ENCODE measurements around the gene FYTTD1.

FYTTD1 gene

GRCh38 chr3:197750858-197751737 lies 1.4 kb downstream of the FYTTD1 start:
- Histone ChIP-seq H3K27ac (ENCODE audit: low read depth, low read length) (peak overlapping the region; percentile 78), H3K27me3 (ENCODE audit: insufficient read depth, low read length) (no peaks in the 10 kb centered on the region), H3K4me3 (ENCODE audit: low read depth, low read length) (peak overlapping the region; percentile 86), H2AFZ (ENCODE audit: low read length, unreplicated experiment) (peak overlapping the region; percentile 53), H3K36me3 (ENCODE audit: insufficient read depth, low read length) (no peaks in the 10 kb centered on the region), H3K4me1 (ENCODE audit: control insufficient read depth, insufficient read depth, low read length, unreplicated experiment) (peaks cover 25% of the 10 kb centered on the region), H3K79me2 (ENCODE audit: control insufficient read depth, insufficient read depth, low read length, unreplicated experiment) (peaks cover 52% of the 10 kb centered on the region)

- Histone ChIP-seq H3K79me2 (ENCODE audit: control insufficient read depth, insufficient read depth, low read length, unreplicated experiment) (peaks cover 62% of the 10 kb centered on the region), H3K4me3 (ENCODE audit: low read depth, low read length) (peak overlapping the region; percentile 86)
These were observed 2.4 kb downstream of the FYTTD1 start for GRCh38 chr3:197752107-197752506.

GRCh38 chr3:197753263-197753662 lies 3.6 kb downstream of the FYTTD1 start:
- Histone ChIP-seq H3K27me3 (ENCODE audit: insufficient read depth, low read length) (no peaks in the 10 kb centered on the region), H3K27ac (ENCODE audit: low read depth, low read length) (no peak overlapping the region), H3K4me3 (ENCODE audit: low read depth, low read length) (0 out of 2 replicates have a peak overlapping the region, but pooled peaks have one; percentile 8), H3K36me3 (ENCODE audit: insufficient read depth, low read length) (peaks cover 16% of the 10 kb centered on the region), H2AFZ (ENCODE audit: low read length, unreplicated experiment) (no peak overlapping the region), H3K4me1 (ENCODE audit: control insufficient read depth, insufficient read depth, low read length, unreplicated experiment) (peaks cover 26% of the 10 kb centered on the region), H3K79me2 (ENCODE audit: control insufficient read depth, insufficient read depth, low read length, unreplicated experiment) (peaks cover 68% of the 10 kb centered on the region)

More at GRCh38 chr3:197752107-197752506, 2.4 kb downstream of the FYTTD1 start:
- Histone ChIP-seq H2AFZ (ENCODE audit: low read length, unreplicated experiment) (no peak overlapping the region), H3K27ac (ENCODE audit: low read depth, low read length) (no peak overlapping the region), H3K4me1 (ENCODE audit: control insufficient read depth, insufficient read depth, low read length, unreplicated experiment) (peaks cover 26% of the 10 kb centered on the region), H3K27me3 (ENCODE audit: insufficient read depth, low read length) (no peaks in the 10 kb centered on the region), H3K36me3 (ENCODE audit: insufficient read depth, low read length) (peaks cover 10% of the 10 kb centered on the region)

- H3K36me3 ChIP-seq (ENCODE audit: insufficient read depth, low read length): peaks cover 42% of the 10 kb centered on the region
These were observed 7.0 kb downstream of the FYTTD1 start for GRCh38 chr3:197756704-197757103.

GRCh38 chr3:197758512-197758911 lies 8.8 kb downstream of the FYTTD1 start:
- H3K4me3 ChIP-seq (ENCODE audit: low read depth, low read length): no peak overlapping the region
- peaks cover 71% of the 10 kb centered on the region for H3K79me2 ChIP-seq (ENCODE audit: control insufficient read depth, insufficient read depth, low read length, unreplicated experiment)
- peaks cover 11% of the 10 kb centered on the region for H3K4me1 ChIP-seq (ENCODE audit: control insufficient read depth, insufficient read depth, low read length, unreplicated experiment)
- H3K27me3 ChIP-seq (ENCODE audit: insufficient read depth, low read length): no peaks in the 10 kb centered on the region
- H2AFZ ChIP-seq (ENCODE audit: low read length, unreplicated experiment): no peak overlapping the region
- H3K27ac ChIP-seq (ENCODE audit: low read depth, low read length): no peak overlapping the region
- H3K36me3 ChIP-seq (ENCODE audit: insufficient read depth, low read length): peaks cover 47% of the 10 kb centered on the region

More at GRCh38 chr3:197756704-197757103, 7.0 kb downstream of the FYTTD1 start:
- Histone ChIP-seq H3K4me1 (ENCODE audit: control insufficient read depth, insufficient read depth, low read length, unreplicated experiment) (peaks cover 26% of the 10 kb centered on the region), H3K4me3 (ENCODE audit: low read depth, low read length) (no peak overlapping the region), H3K27me3 (ENCODE audit: insufficient read depth, low read length) (no peaks in the 10 kb centered on the region), H2AFZ (ENCODE audit: low read length, unreplicated experiment) (no peak overlapping the region), H3K79me2 (ENCODE audit: control insufficient read depth, insufficient read depth, low read length, unreplicated experiment) (peaks cover 87% of the 10 kb centered on the region), H3K27ac (ENCODE audit: low read depth, low read length) (no peak overlapping the region)

- peaks cover 46% of the 10 kb centered on the region for H3K36me3 ChIP-seq (ENCODE audit: insufficient read depth, low read length)
- H3K27me3 ChIP-seq (ENCODE audit: insufficient read depth, low read length): no peaks in the 10 kb centered on the region
- H3K4me3 ChIP-seq (ENCODE audit: low read depth, low read length): no peak overlapping the region
- no peak overlapping the region for H2AFZ ChIP-seq (ENCODE audit: low read length, unreplicated experiment)
- no peak overlapping the region for H3K27ac ChIP-seq (ENCODE audit: low read depth, low read length)
- H3K79me2 ChIP-seq (ENCODE audit: control insufficient read depth, insufficient read depth, low read length, unreplicated experiment): peaks cover 42% of the 10 kb centered on the region
- no peaks in the 10 kb centered on the region for H3K4me1 ChIP-seq (ENCODE audit: control insufficient read depth, insufficient read depth, low read length, unreplicated experiment)
These were observed 12.1 kb downstream of the FYTTD1 start for GRCh38 chr3:197761784-197762183.

- H3K27me3 ChIP-seq (ENCODE audit: insufficient read depth, low read length): no peaks in the 10 kb centered on the region
- H3K79me2 ChIP-seq (ENCODE audit: control insufficient read depth, insufficient read depth, low read length, unreplicated experiment): no peaks in the 10 kb centered on the region
- no peak overlapping the region for H2AFZ ChIP-seq (ENCODE audit: low read length, unreplicated experiment)
- H3K4me1 ChIP-seq (ENCODE audit: control insufficient read depth, insufficient read depth, low read length, unreplicated experiment): no peaks in the 10 kb centered on the region
- H3K4me3 ChIP-seq (ENCODE audit: low read depth, low read length): no peak overlapping the region
- H3K36me3 ChIP-seq (ENCODE audit: insufficient read depth, low read length): peaks cover 40% of the 10 kb centered on the region
- no peak overlapping the region for H3K27ac ChIP-seq (ENCODE audit: low read depth, low read length)
These were observed 25.6 kb downstream of the FYTTD1 start for GRCh38 chr3:197775317-197775716.

GRCh38 chr3:197782230-197782629 lies 32.5 kb downstream of the FYTTD1 start:
- H3K36me3 ChIP-seq (ENCODE audit: insufficient read depth, low read length): peaks cover 30% of the 10 kb centered on the region
- no peaks in the 10 kb centered on the region for H3K79me2 ChIP-seq (ENCODE audit: control insufficient read depth, insufficient read depth, low read length, unreplicated experiment)
- H3K27me3 ChIP-seq (ENCODE audit: insufficient read depth, low read length): no peaks in the 10 kb centered on the region
- H3K4me1 ChIP-seq (ENCODE audit: control insufficient read depth, insufficient read depth, low read length, unreplicated experiment): no peaks in the 10 kb centered on the region
- H3K4me3 ChIP-seq (ENCODE audit: low read depth, low read length): no peak overlapping the region
- no peak overlapping the region for H2AFZ ChIP-seq (ENCODE audit: low read length, unreplicated experiment)
- H3K27ac ChIP-seq (ENCODE audit: low read depth, low read length): no peak overlapping the region

GRCh38 chr3:197784019-197784585 lies 34.4 kb downstream of the FYTTD1 start:
- H3K36me3 ChIP-seq (ENCODE audit: insufficient read depth, low read length): peaks cover 16% of the 10 kb centered on the region
- no peaks in the 10 kb centered on the region for H3K79me2 ChIP-seq (ENCODE audit: control insufficient read depth, insufficient read depth, low read length, unreplicated experiment)
- H3K27me3 ChIP-seq (ENCODE audit: insufficient read depth, low read length): no peaks in the 10 kb centered on the region
- H2AFZ ChIP-seq (ENCODE audit: low read length, unreplicated experiment): no peak overlapping the region
- no peaks in the 10 kb centered on the region for H3K4me1 ChIP-seq (ENCODE audit: control insufficient read depth, insufficient read depth, low read length, unreplicated experiment)
- H3K27ac ChIP-seq (ENCODE audit: low read depth, low read length): no peak overlapping the region
- H3K4me3 ChIP-seq (ENCODE audit: low read depth, low read length): no peak overlapping the region

GRCh38 chr3:197787412-197787811 lies 37.7 kb downstream of the FYTTD1 start:
- Histone ChIP-seq H3K79me2 (ENCODE audit: control insufficient read depth, insufficient read depth, low read length, unreplicated experiment) (peaks cover 11% of the 10 kb centered on the region), H3K27ac (ENCODE audit: low read depth, low read length) (no peak overlapping the region), H3K27me3 (ENCODE audit: insufficient read depth, low read length) (no peaks in the 10 kb centered on the region), H3K4me1 (ENCODE audit: control insufficient read depth, insufficient read depth, low read length, unreplicated experiment) (peaks cover 4% of the 10 kb centered on the region), H3K36me3 (ENCODE audit: insufficient read depth, low read length) (peaks cover 6% of the 10 kb centered on the region; the same call in 1 of the 2 replicates), H2AFZ (ENCODE audit: low read length, unreplicated experiment) (no peak overlapping the region), H3K4me3 (ENCODE audit: low read depth, low read length) (no peak overlapping the region)

GRCh38 chr3:197789309-197789708 lies 39.6 kb downstream of the FYTTD1 start:
- no peak overlapping the region for H2AFZ ChIP-seq (ENCODE audit: low read length, unreplicated experiment)
- no peak overlapping the region for H3K27ac ChIP-seq (ENCODE audit: low read depth, low read length)
- H3K36me3 ChIP-seq (ENCODE audit: insufficient read depth, low read length): no peaks in the 10 kb centered on the region
- no peak overlapping the region for H3K4me3 ChIP-seq (ENCODE audit: low read depth, low read length)
- H3K4me1 ChIP-seq (ENCODE audit: control insufficient read depth, insufficient read depth, low read length, unreplicated experiment): peaks cover 17% of the 10 kb centered on the region
- peaks cover 30% of the 10 kb centered on the region for H3K79me2 ChIP-seq (ENCODE audit: control insufficient read depth, insufficient read depth, low read length, unreplicated experiment)
- no peaks in the 10 kb centered on the region for H3K27me3 ChIP-seq (ENCODE audit: insufficient read depth, low read length)
